Measurements from ENCODE around the gene RTN4RL2.

DNA sequence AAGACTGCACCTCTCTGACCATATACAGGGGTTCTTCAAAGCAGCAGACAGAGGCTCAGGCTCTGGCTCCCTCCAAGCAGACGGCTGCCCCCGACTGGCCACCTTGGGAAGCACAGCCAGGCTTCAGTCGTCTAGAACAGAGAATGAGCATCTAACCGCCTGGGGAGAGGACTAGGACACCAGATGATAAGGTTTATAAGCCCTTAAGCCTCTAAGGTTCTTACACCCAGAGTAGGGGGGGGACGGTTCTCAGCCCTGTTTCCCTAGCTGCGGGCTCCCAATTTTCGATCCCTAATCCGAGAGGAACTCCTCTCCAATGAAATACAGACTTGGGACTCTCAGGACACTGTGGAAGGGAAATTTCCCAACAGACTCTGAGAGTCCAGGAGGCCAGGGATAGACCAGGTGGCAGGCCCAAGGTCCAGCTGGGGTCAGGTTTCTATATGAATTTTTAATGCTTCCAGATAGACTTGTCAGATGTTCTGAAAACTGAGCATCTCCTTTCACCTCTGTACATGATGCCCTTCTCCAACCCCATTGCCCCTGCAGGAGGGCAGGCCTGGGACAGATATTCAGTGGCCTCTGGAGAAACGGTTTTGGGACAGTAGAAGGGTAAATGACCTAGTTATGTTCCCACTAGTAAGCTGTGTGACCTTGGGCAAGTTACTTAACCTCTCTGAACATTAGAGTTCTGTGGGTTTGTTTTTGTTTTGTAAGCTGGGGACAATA is 20.2 kb downstream of the RTN4RL2 start:
- TF ChIP-seq, protein P1, sequence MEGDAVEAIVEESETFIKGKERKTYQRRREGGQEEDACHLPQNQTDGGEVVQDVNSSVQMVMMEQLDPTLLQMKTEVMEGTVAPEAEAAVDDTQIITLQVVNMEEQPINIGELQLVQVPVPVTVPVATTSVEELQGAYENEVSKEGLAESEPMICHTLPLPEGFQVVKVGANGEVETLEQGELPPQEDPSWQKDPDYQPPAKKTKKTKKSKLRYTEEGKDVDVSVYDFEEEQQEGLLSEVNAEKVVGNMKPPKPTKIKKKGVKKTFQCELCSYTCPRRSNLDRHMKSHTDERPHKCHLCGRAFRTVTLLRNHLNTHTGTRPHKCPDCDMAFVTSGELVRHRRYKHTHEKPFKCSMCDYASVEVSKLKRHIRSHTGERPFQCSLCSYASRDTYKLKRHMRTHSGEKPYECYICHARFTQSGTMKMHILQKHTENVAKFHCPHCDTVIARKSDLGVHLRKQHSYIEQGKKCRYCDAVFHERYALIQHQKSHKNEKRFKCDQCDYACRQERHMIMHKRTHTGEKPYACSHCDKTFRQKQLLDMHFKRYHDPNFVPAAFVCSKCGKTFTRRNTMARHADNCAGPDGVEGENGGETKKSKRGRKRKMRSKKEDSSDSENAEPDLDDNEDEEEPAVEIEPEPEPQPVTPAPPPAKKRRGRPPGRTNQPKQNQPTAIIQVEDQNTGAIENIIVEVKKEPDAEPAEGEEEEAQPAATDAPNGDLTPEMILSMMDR (IDR thresholded peaks at IDR 0.05) = peak; percentile 27 to 66
- no peak for TF ChIP-seq POLR2AphosphoS5 (IDR thresholded peaks at IDR 0.05)
- no peak for TF ChIP-seq EP300 (IDR thresholded peaks at IDR 0.05)
- TF ChIP-seq POLR2A (IDR thresholded peaks at IDR 0.05) = no peak
